ENCODE measurements around the gene SIGLEC12.
"Not testable (repeated sequence)": the region's sequence is repeated elsewhere in the genome, so short reads cannot be mapped to it uniquely, and the experiment has no call there.

The SIGLEC12 gene

GRCh38 chr19:51525651-51526050 is 24.1 kb upstream of the SIGLEC12 start:
- no peak for DNase-seq (ENCODE audit: extremely low spot score, insufficient read length, low read depth)
- no peak for FAIRE-seq

GRCh38 chr19:51524666-51525264 is 23.2 kb upstream of the SIGLEC12 start:
- DNase-seq (ENCODE audit: extremely low spot score, insufficient read length, low read depth) = no peak
- no peak for FAIRE-seq

- DNase-seq (ENCODE audit: extremely low spot score, insufficient read length, low read depth) (no peak), FAIRE-seq (no peak)
These were observed 20.2 kb upstream of the SIGLEC12 start for GRCh38 chr19:51521781-51522180.

- DNase-seq (ENCODE audit: extremely low spot score, insufficient read length, low read depth) (no peak), FAIRE-seq (no peak)
These were observed 19.8 kb upstream of the SIGLEC12 start for GRCh38 chr19:51521357-51521756.

GRCh38 chr19:51520728-51521127 is 19.1 kb upstream of the SIGLEC12 start:
- FAIRE-seq (no peak), DNase-seq (ENCODE audit: extremely low spot score, insufficient read length, low read depth) (no peak)

GRCh38 chr19:51514866-51515481 is 13.4 kb upstream of the SIGLEC12 start:
- DNase-seq (ENCODE audit: extremely low spot score, insufficient read length, low read depth) (no peak), FAIRE-seq (peak; percentile 86)

- DNase-seq (ENCODE audit: extremely low spot score, insufficient read length, low read depth) (no peak), FAIRE-seq (no peak)
These were observed 12.4 kb upstream of the SIGLEC12 start for GRCh38 chr19:51513968-51514367.

- FAIRE-seq (no peak), DNase-seq (ENCODE audit: extremely low spot score, insufficient read length, low read depth) (no peak)
These were observed 9.8 kb upstream of the SIGLEC12 start for GRCh38 chr19:51511353-51511752.

GRCh38 chr19:51509823-51510660 is 8.4 kb upstream of the SIGLEC12 start:
- FAIRE-seq (no peak), DNase-seq (ENCODE audit: extremely low spot score, insufficient read length, low read depth) (no peak)

GRCh38 chr19:51508059-51508733 is 6.6 kb upstream of the SIGLEC12 start:
- FAIRE-seq = no peak
- no peak for DNase-seq (ENCODE audit: extremely low spot score, insufficient read length, low read depth)

- no peak for FAIRE-seq
These were observed 6.0 kb upstream of the SIGLEC12 start for GRCh38 chr19:51507640-51508058.

GRCh38 chr19:51507192-51507591 is 5.6 kb upstream of the SIGLEC12 start:
- DNase-seq (ENCODE audit: extremely low spot score, insufficient read length, low read depth) (no peak), FAIRE-seq (no peak)

More at GRCh38 chr19:51507640-51508058, 6.0 kb upstream of the SIGLEC12 start:
- DNase-seq (ENCODE audit: extremely low spot score, insufficient read length, low read depth) = no peak

GRCh38 chr19:51505904-51506303 is 4.3 kb upstream of the SIGLEC12 start:
- DNase-seq (ENCODE audit: extremely low spot score, insufficient read length, low read depth) (no peak), FAIRE-seq (no peak)

GRCh38 chr19:51503896-51504295 is 2.3 kb upstream of the SIGLEC12 start:
- DNase-seq (ENCODE audit: extremely low spot score, insufficient read length, low read depth) (no peak), FAIRE-seq (no peak)

GRCh38 chr19:51503286-51503817 is 1.8 kb upstream of the SIGLEC12 start:
- FAIRE-seq (no peak), DNase-seq (ENCODE audit: extremely low spot score, insufficient read length, low read depth) (no peak)

- DNase-seq (ENCODE audit: extremely low spot score, insufficient read length, low read depth); FAIRE-seq: not testable (repeated sequence)
These were observed 669 bp downstream of the SIGLEC12 start for GRCh38 chr19:51500931-51501330.

GRCh38 chr19:51497666-51498065 is 3.9 kb downstream of the SIGLEC12 start:
- no peak for DNase-seq (ENCODE audit: extremely low spot score, insufficient read length, low read depth)
- no peak for FAIRE-seq

GRCh38 chr19:51493776-51494175 is 7.8 kb downstream of the SIGLEC12 start:
- FAIRE-seq (no peak), DNase-seq (ENCODE audit: extremely low spot score, insufficient read length, low read depth) (no peak)

- DNase-seq (ENCODE audit: extremely low spot score, insufficient read length, low read depth) (no peak), FAIRE-seq (no peak)
These were observed 10.0 kb downstream of the SIGLEC12 start for GRCh38 chr19:51491586-51491985.

GRCh38 chr19:51490676-51491075 is 10.9 kb downstream of the SIGLEC12 start:
- FAIRE-seq = no peak
- no peak for DNase-seq (ENCODE audit: extremely low spot score, insufficient read length, low read depth)

All from GM18507 (cell line).